Stimulated activated effector memory CD8-positive, alpha-beta T cell treated with anti-CD3 and anti-CD28 coated beads, Interleukin-12 subunit alpha, Interleukin-12 subunit beta, amount 100 ng/mL, for 72 hours (primary cell): Measurements from ENCODE around the gene GNAQ.
A peak's percentile ranks its signal among the peaks of the same experiment; 100 is the strongest.

Experiments
- ATAC-seq: fragments of 150-1000 bp; cut with Tn5 transposase; 2 replicates; pipeline ENCODE4 v1.10.0; 2021
- DNase-seq, 2 donors: peaks; one replicate each; pipeline ENCODE4 v3.0.0; 2021 to 2022; ENCODE audit warnings: low spot score in 2 of 2
- H3K27ac Mint-ChIP-seq: one replicate; pipeline ENCODE4 v1.8.0; 2022; ENCODE audit warnings: mild to moderate bottlenecking, mixed read lengths
- H3K36me3 Mint-ChIP-seq: one replicate; pipeline ENCODE4 v1.8.0; 2022; ENCODE audit warnings: mild to moderate bottlenecking, mixed read lengths
- H3K4me1 Mint-ChIP-seq: one replicate; pipeline ENCODE4 v1.8.0; 2022; ENCODE audit warnings: mixed read lengths
- H3K4me3 Mint-ChIP-seq: one replicate; pipeline ENCODE4 v1.8.0; 2022; ENCODE audit warnings: mild to moderate bottlenecking, mixed read lengths
- H3K9me3 Mint-ChIP-seq: one replicate; pipeline ENCODE4 v1.8.0; 2022; ENCODE audit warnings: mixed read lengths

Gene GNAQ

DNA sequence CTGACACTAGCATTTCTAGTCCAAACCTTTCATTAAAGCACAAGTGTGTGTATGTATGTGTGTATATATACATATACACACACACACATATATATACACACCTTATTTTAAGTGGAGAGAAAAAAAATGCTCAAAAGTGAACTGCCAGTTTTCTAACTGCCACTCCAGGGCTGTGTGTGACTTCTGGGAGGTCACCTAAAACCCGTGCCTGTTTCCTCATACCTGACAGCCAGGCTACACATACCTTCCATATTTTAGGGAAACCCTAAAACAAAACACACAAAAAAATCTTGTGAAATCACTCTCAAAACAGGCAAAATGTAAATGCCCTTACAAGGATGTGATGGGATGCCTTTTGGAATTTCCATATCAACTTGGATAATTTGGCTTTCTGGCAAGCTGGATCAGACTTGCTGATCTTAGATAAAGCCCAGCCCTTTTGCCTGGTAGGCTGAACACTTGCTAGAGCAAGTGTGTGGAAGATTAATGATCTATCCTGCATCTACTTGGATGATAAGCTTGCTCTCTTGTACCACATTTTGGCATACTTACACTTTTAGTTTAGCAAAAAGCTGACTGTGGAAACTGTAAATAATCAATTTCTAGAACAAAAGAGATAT, 127.8 kb downstream of the GNAQ start:
- ATAC-seq (no peak), DNase-seq (no peak)
- peaks cover 7% of the 10 kb centered on the region for H3K36me3 Mint-ChIP-seq
- no peak overlapping the region for H3K4me3 Mint-ChIP-seq
- no peak overlapping the region for H3K27ac Mint-ChIP-seq
- H3K9me3 Mint-ChIP-seq = no peaks in the 10 kb centered on the region
- peaks cover 19% of the 10 kb centered on the region for H3K4me1 Mint-ChIP-seq

DNA sequence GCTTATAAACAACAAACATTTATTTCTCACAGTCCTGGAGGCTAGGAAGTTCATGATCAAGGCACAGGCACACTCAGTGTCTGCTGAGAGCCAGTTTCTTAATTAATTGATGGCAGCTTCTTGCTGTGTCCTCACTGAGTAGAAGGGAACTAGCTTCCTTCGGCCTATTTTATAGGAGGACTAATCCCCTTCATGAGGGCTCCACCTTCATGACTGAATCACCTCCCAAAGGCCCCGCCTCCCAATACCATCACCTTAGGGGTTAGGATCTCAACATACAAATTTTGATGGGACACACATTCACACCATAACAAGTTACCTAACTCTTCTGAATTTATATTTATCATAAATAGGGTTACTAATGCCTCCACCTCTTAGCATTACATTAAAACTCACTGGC, 129.8 kb downstream of the GNAQ start:
- Mint-ChIP-seq H3K36me3 (peaks cover 7% of the 10 kb centered on the region), H3K27ac (no peak overlapping the region), H3K4me1 (peaks cover 19% of the 10 kb centered on the region), H3K4me3 (no peak overlapping the region), H3K9me3 (no peaks in the 10 kb centered on the region)
- no peak for ATAC-seq
- DNase-seq = no peak

GRCh38 chr9:77901018-77901417, 130.6 kb downstream of the GNAQ start:
- Mint-ChIP-seq H3K4me3 (no peak overlapping the region), H3K36me3 (peaks cover 7% of the 10 kb centered on the region), H3K27ac (no peak overlapping the region), H3K4me1 (peaks cover 19% of the 10 kb centered on the region), H3K9me3 (no peaks in the 10 kb centered on the region)
- DNase-seq (no peak), ATAC-seq (no peak)

DNA sequence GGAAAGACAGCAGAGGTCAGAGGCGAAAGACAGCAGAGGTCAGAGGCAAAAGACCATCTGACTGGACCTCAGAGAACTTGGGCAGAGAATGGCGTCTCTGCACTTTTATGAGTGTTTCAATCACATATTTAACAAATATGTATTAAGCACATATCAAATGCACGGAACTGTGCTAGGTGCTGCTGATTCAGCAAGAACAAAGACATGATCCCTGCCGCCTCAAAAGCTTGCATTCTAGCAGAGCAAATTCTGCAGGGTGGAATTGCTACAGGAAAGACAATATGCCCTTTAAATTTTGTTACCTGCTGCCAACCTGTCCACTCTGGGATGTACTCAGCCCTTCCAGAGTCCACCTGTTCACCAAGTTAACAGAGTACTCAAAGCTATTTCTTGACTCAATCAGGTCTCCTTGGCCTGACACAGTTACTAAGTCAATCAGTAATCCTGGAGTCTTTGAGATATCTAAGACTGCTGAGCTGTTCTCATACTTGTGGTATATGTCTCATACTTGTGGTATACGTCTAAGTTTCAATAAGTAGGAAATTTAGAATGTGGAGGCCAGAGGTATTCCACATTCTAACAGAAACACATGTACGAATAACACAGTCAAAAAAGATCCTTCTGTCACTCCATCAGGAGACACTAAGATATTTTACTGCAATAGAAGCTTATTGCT, 131.8 kb downstream of the GNAQ start:
- Mint-ChIP-seq H3K9me3 (no peaks in the 10 kb centered on the region), H3K4me1 (peaks cover 19% of the 10 kb centered on the region), H3K36me3 (peaks cover 7% of the 10 kb centered on the region), H3K27ac (no peak overlapping the region), H3K4me3 (no peak overlapping the region)
- no peak for DNase-seq
- peak; percentile 80 for ATAC-seq

- H3K4me3 Mint-ChIP-seq = no peak overlapping the region
- peaks cover 19% of the 10 kb centered on the region for H3K4me1 Mint-ChIP-seq
- peaks cover 7% of the 10 kb centered on the region for H3K36me3 Mint-ChIP-seq
- ATAC-seq = no peak
- no peak for DNase-seq
- H3K9me3 Mint-ChIP-seq = no peaks in the 10 kb centered on the region
- H3K27ac Mint-ChIP-seq = no peak overlapping the region
Measured at GRCh38 chr9:77898864-77899263, 132.7 kb downstream of the GNAQ start.

GRCh38 chr9:77896938-77897667, 134.5 kb downstream of the GNAQ start:
- H3K9me3 Mint-ChIP-seq = no peaks in the 10 kb centered on the region
- H3K27ac Mint-ChIP-seq = no peak overlapping the region
- ATAC-seq = no peak
- peaks cover 23% of the 10 kb centered on the region for H3K4me1 Mint-ChIP-seq
- H3K4me3 Mint-ChIP-seq = no peak overlapping the region
- no peak for DNase-seq
- peaks cover 7% of the 10 kb centered on the region for H3K36me3 Mint-ChIP-seq

DNA sequence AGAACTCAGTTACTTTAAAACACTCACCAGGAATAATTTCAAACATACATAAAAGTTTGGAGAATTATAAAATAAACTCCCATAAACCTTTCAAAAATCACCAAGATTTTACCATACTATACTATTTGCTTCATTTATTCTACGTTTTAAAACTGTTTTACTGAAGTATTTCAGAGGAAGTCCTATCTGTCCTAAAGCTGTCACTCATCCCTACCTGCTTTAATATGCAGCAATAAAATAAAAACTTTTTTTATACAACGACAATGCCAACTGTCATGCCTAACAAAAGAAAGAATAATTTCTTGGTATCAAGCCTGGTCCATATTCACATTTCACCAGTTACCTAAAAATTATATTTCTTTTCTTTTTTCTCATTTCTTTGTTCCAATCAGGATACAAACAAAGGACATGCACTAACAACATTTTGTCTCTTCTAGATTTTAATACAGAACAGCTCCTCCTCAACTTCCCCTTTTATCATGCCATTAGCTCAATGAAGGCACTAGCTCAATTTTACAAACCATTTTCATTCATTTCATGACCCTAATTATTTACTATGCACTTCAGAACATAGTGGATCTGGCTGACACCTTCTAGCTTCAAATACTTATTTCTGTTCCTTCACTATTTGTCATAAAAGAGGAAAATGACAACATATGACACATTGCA, 135.2 kb downstream of the GNAQ start:
- no peak overlapping the region for H3K4me3 Mint-ChIP-seq
- peaks cover 24% of the 10 kb centered on the region for H3K4me1 Mint-ChIP-seq

DNA sequence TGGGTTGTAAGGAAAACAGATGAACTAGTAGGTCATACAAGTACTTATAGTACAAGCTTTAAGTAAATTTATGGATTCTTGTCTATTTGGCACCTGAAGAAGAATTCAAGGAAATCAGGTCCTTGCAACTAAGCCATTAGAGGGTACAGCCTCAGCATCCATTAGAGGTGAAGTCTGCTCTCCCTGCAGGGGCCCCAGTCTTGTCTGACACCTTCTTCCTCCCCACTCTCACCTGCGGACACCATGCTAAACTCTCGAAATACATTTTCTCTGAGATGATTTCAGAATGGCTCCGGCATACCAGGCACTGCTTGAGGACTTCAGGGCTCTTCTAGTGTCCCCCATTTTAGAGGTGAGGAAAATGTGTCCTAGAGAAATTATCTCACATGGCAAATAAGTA, 137.9 kb downstream of the GNAQ start:
- H3K4me1 Mint-ChIP-seq = peaks cover 7% of the 10 kb centered on the region
- ATAC-seq = no peak
- H3K27ac Mint-ChIP-seq = no peak overlapping the region
- no peak for DNase-seq
- no peaks in the 10 kb centered on the region for H3K36me3 Mint-ChIP-seq
- no peak overlapping the region for H3K4me3 Mint-ChIP-seq
- no peaks in the 10 kb centered on the region for H3K9me3 Mint-ChIP-seq

More for the DNA sequence above, 135.2 kb downstream of the GNAQ start:
- ATAC-seq = no peak
- DNase-seq = no peak
- H3K27ac Mint-ChIP-seq = no peak overlapping the region
- peaks cover 7% of the 10 kb centered on the region for H3K36me3 Mint-ChIP-seq
- no peaks in the 10 kb centered on the region for H3K9me3 Mint-ChIP-seq

GRCh38 chr9:77892955-77893514, 138.6 kb downstream of the GNAQ start:
- ATAC-seq (no peak), DNase-seq (no peak)
- H3K27ac Mint-ChIP-seq = no peak overlapping the region
- no peaks in the 10 kb centered on the region for H3K36me3 Mint-ChIP-seq
- H3K4me3 Mint-ChIP-seq = no peak overlapping the region
- no peaks in the 10 kb centered on the region for H3K9me3 Mint-ChIP-seq
- peaks cover 7% of the 10 kb centered on the region for H3K4me1 Mint-ChIP-seq

DNA sequence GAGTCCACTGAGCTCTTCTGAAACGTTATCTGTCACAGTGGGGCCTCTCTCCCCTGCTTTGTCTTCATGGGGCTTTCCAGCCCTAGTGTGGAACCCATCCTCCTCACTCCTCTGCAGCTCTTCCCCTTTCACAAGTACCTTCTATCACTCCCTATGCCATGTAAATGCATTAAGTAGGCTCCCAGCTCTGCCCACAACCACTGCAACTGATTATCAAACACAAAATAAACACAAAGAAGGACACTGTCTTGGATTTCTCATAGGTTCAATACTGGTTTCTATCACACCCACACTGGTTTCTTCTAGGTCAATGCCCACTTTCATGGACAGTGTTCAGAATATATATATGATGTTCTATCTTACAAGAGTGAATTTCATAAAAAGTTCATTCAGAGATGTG, 139.4 kb downstream of the GNAQ start:
- H3K4me3 Mint-ChIP-seq = no peak overlapping the region
- ATAC-seq (peak; percentile 66), DNase-seq (no peak)

DNA sequence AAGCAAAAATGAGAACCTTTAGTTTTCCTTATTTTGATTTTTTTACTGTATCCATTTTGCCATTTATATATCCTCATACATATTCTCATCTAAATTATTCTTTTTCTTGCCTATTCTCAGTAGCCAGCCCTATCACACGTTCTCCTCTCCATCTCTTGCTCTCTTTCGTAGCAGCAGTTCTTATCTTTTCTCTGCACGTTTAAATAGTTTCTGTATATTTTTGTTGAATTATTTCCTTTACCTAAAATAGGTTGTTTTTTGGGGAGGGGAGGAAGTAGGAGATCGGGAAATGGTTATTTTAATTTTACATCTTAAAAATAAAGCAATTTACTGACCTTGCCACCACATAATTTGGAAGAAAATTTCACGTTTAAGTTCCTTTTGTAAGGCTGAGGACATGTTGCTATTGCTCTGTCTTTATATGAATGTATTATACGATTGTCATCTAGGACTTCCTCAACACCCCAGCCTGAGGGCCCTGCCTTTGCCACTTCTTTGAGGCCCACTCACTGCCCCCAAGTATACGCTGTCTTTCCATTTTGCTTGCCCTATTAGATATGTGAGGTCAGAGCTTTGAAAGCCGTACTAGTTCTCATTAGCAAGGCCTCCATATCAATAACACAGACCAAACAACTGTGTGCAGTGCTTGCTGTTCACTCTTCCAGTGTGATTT, 140.3 kb downstream of the GNAQ start:
- Mint-ChIP-seq H3K36me3 (no peaks in the 10 kb centered on the region), H3K27ac (no peak overlapping the region), H3K9me3 (no peaks in the 10 kb centered on the region), H3K4me1 (peaks cover 7% of the 10 kb centered on the region), H3K4me3 (no peak overlapping the region)
- ATAC-seq = no peak
- no peak for DNase-seq

More for the DNA sequence above, 139.4 kb downstream of the GNAQ start:
- no peaks in the 10 kb centered on the region for H3K9me3 Mint-ChIP-seq
- peaks cover 7% of the 10 kb centered on the region for H3K4me1 Mint-ChIP-seq
- H3K36me3 Mint-ChIP-seq = no peaks in the 10 kb centered on the region
- H3K27ac Mint-ChIP-seq = peak overlapping the region; percentile 2

GRCh38 chr9:77887662-77888061, 143.9 kb downstream of the GNAQ start:
- DNase-seq (no peak), ATAC-seq (no peak)
- Mint-ChIP-seq H3K9me3 (no peaks in the 10 kb centered on the region), H3K36me3 (no peaks in the 10 kb centered on the region), H3K4me1 (peaks cover 21% of the 10 kb centered on the region), H3K27ac (no peak overlapping the region), H3K4me3 (no peak overlapping the region)

DNA sequence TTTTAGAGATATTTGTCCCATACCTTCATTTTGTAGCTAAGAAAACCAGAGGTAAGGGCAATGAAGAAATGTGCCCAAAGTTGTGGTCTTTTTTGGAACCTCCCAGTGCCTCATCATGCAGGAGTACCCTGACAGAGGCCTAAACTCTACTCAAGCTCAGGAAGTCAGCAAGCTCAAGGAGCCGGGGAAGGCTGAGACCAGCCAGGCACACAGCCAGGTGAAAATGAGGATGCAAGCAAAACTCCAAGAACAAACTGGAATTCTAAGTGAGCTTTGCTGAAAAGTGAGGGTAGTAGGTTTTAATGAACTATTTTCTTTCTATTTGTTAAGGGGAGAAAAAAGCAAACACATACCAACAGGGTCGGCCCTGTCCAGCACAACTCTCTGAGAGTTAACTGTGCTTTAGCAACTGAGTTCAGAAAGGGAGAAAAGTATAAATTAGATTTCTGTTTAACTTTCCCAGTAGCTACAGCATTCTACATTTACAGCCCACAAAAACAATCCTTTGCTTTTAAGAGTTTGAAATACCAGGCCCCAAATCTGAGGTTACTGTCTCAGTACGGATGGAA, 146.4 kb downstream of the GNAQ start:
- H3K36me3 Mint-ChIP-seq = no peaks in the 10 kb centered on the region
- DNase-seq = no peak
- H3K27ac Mint-ChIP-seq = no peak overlapping the region
- ATAC-seq = no peak
- peaks cover 14% of the 10 kb centered on the region for H3K4me1 Mint-ChIP-seq
- H3K4me3 Mint-ChIP-seq = no peak overlapping the region
- no peaks in the 10 kb centered on the region for H3K9me3 Mint-ChIP-seq

DNA sequence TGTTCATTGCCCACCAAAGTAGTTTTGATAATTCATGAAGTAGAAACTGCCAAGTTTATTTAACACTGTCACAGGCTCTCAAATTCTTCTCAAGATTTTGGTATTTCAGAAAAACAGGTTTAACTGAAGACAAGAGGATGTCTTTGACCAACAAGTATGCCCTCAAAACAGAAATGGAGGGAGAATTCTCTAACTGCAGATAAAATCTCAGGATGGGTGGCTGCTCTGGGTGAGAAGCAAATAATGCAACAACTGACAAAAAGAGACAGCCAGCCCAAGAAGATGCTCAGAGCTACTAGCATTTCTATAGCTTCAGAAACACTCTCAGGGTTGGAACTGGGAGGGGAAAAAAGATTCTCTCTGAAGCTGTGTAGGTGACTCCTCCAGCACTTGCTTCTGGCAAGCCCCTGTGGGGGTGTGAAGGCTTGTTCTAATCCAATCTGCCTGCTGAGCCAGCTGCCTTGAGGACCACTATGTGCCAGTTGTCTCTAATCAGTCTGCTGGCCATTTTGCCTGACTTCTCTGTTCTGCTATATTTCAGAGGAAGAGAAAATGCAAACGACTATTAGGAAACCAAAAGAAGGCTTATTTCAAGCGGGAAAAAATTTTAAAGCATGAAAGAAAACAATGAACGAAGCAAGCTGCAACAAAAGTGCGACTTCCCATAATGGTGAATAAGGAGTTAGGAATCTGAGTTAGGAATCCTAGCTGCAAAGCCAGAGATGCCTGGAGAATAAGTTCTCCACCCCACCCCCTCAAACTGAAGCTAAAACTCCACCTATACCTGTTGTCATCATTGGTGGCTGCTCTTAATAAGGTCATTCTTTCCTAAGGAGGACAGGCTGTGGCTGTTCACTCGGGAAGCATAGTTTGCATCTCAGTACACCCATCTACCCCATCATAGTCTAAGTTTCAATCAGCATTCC, 147.5 kb downstream of the GNAQ start:
- no peak for DNase-seq
- Mint-ChIP-seq H3K27ac (no peak overlapping the region), H3K4me3 (no peak overlapping the region), H3K36me3 (no peaks in the 10 kb centered on the region), H3K9me3 (no peaks in the 10 kb centered on the region), H3K4me1 (peaks cover 14% of the 10 kb centered on the region)
- peak; percentile 16 for ATAC-seq
